HEK293T (cell line): ENCODE measurements around the gene FGFR1OP2.

Source experiments
- ARNT ChIP-seq: fragments of 450-650 bp; IDR thresholded peaks from 2 replicates; pipeline ENCODE4 v1.6.1; 2017; ENCODE audit warnings: mild to moderate bottlenecking
- FOXM1 ChIP-seq: fragments of 450-650 bp; IDR thresholded peaks from 2 replicates; pipeline ENCODE4 v1.6.1; 2017; ENCODE audit warnings: mild to moderate bottlenecking, borderline replicate concordance
- PKNOX1 ChIP-seq: fragments of 450-650 bp; IDR thresholded peaks from 2 replicates; pipeline ENCODE4 v1.6.1; 2016
- SP1 ChIP-seq: fragments of 450-650 bp; IDR thresholded peaks from 2 replicates; pipeline ENCODE4 v1.6.1; 2017
- ZNF384 ChIP-seq: fragments of 450-650 bp; IDR thresholded peaks from 2 replicates; pipeline ENCODE4 v1.6.1; 2016

- TF ChIP-seq SP1, result no peak
- no peak for TF ChIP-seq ZNF384
- TF ChIP-seq FOXM1, result no peak
- TF ChIP-seq PKNOX1, result no peak
- no peak for TF ChIP-seq ARNT
Observed at GRCh38 chr12:27000961-27001360, 62.7 kb downstream of the FGFR1OP2 start.
